NCI-H1105 (cell line): ENCODE data around the gene SFMBT1.

Experiments
- DNase-seq: peaks from one replicate; lab custom pipeline; 2025; lab: John Stamatoyannopoulos, UW

Gene SFMBT1

GRCh38 chr3:53045518-53046170, at the start of gene SFMBT1:
SFMBT1 (minus strand) TSS chr3:53046073; CDS start chr3:52969128, 76,945 bp downstream.
- peak; percentile 51 for DNase-seq

GRCh38 chr3:53092942-53093341, 47.1 kb upstream of the SFMBT1 start:
- DNase-seq: no peak

GRCh38 chr3:53092216-53092615, 46.3 kb upstream of the SFMBT1 start:
- no peak for DNase-seq

- no peak for DNase-seq
These were observed 45.1 kb upstream of the SFMBT1 start for GRCh38 chr3:53091011-53091410.

DNA sequence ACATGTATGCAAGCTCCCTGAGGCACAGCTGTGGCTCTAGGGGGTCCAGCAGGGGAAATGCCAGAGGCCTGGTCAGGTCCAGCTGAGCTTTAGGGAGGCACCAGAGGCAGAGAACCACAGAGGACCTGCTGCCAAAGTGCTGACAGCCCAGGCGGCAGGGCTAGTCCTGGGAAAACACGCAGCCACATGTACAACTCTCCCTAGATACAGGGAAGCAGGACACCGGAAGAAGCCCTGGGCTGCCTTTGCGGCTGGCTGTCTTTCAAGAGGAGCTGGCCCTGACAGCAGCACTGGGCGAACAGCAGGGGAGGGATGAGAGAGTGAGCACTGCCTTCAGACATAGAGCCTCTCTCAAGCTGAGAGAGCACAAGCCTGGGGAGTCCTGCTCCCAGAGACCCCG, 43.6 kb upstream of the SFMBT1 start:
- DNase-seq: no peak

DNA sequence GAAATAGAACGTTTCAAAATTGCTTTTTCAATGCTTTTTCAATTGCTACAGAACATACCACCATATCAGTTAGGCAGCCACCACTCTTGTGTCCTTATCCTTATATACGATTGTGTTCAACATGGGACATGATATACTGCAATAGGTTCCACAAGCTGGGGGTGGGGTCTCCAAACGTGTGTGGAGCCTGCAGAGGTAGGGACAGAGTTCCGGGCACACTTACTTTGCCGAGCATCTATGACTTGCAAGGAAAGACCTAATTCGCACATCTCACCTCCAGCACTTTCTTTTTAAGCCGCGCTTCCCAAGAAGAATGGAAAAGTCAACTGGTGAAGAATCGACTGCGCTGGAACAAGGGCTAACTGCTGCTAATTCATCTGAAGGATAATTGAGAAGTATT, 39.6 kb upstream of the SFMBT1 start:
- no peak for DNase-seq

DNA sequence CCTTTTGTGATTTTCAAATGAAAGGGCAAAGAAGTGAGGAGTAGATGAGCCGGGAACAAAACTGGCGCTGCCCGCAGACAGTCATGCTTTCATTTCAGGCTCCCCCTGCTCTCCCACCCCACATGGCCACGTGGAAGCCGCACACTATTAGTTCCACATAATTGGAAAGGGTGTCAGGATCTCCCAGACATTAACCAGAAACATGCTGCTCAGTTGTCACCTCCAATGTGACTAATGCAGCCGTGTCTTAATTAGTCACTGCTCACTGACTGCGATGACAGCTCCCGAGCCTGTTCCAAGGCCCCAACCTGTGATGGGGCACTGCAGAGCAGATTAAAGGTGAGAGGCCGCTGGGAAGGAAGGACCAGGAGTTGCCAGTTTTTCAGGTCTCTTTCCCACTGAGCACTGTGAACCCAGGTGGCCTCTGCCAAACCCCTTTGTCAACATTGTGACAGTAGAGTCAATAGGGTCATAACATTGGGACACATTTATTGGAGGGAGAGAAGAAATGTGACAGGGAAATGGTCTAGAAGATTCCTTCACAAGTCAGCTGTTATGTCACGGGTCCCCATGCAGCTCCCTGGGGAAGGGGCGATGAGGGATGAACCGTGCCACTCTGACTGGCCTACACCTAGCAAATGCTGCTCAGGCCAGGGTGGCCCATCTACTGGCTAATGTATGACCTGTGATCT, 38.6 kb upstream of the SFMBT1 start:
- DNase-seq: no peak

- no peak for DNase-seq
These were observed 38.1 kb upstream of the SFMBT1 start for GRCh38 chr3:53083949-53084309.

DNA sequence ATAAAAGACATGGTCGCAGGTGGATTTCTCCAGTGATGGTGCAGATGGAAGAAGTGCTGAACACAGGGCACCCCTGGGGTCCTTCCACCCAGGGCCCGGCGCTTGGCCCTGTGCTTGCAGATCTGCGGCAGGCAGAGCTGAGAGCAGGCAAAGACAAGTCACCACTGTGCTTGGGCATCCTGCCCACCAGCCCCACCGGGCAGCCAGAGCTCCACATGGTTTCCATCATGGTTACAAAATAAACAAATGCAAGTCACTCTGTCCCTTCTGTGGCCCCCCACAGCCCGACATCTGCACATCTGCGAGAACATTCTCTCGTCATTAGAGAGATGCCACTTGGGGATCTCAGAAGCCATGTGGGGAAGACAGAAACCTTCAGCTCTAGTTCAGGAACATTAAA, 37.6 kb upstream of the SFMBT1 start:
- DNase-seq: no peak

GRCh38 chr3:53082736-53083135, 36.9 kb upstream of the SFMBT1 start:
- no peak for DNase-seq

- no peak for DNase-seq
These were observed 35.4 kb upstream of the SFMBT1 start for GRCh38 chr3:53081318-53081717.

DNA sequence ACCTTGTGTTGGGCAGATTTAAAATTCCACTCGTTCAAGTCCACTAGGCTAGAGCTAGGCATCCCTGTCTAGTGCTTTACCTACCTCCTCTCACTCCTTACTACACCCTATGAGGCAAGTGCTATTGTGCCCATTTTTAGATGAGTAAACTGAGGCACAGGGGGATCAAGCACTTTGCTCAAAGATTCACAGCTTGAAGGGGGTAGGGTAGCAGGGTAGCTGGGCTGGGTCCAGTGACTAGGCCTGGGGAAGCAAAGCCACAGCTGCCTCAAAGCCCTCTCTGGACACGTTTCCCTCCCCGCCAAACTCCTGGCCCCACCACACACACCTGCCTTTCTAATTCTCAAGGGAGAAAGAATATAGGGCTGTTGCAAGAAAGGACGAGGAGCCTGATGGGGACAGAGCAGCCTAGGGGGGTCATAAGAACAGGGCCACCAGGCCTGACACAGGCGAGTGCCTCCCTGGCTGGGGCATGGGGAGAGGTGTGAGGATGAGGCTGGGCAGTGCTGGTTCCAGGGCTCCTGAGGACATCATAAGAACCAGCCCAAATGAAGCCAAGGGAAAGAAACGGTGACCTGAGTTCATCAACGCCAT, 34.8 kb upstream of the SFMBT1 start:
- DNase-seq: no peak

- no peak for DNase-seq
These were observed 34.1 kb upstream of the SFMBT1 start for GRCh38 chr3:53079791-53080555.

DNA sequence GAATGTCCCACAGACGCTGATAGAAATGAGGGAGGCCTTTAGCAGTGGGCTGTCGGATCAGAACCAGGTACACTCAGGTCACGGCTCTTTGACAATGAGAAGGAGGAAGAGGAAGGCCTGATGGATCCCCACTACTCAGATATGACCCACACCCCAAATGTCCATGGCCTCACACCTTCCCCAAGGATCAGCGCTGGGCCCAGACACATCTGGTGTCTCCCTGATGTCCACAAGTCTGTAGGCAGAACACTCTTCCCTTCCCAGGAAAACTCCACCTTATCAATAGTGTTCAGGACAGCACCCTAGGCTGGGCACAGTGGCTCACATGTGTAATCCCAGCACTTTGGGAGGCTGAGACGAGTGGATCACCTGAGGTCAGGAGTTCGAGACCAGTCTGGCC, 33.3 kb upstream of the SFMBT1 start:
- DNase-seq: no peak

DNA sequence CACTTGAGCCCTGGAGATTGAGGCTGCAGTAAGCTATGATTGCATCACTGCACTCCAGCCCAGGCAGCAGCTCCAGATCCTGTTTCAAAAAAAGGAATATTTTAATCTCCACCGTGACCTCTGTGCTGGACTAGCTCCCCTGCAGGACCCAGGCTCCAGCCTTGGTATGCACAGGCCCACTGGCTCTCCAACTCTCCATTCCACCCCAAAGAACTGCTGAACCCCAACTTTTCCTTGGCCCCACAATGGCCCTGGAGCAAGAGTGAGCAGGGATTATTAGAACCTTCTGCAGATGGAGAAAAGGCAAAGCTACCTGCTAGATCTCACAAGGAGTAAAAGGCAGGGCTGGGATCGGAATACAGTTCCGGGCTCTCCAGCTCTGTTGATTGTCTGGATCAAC, 32.8 kb upstream of the SFMBT1 start:
- DNase-seq: no peak

DNA sequence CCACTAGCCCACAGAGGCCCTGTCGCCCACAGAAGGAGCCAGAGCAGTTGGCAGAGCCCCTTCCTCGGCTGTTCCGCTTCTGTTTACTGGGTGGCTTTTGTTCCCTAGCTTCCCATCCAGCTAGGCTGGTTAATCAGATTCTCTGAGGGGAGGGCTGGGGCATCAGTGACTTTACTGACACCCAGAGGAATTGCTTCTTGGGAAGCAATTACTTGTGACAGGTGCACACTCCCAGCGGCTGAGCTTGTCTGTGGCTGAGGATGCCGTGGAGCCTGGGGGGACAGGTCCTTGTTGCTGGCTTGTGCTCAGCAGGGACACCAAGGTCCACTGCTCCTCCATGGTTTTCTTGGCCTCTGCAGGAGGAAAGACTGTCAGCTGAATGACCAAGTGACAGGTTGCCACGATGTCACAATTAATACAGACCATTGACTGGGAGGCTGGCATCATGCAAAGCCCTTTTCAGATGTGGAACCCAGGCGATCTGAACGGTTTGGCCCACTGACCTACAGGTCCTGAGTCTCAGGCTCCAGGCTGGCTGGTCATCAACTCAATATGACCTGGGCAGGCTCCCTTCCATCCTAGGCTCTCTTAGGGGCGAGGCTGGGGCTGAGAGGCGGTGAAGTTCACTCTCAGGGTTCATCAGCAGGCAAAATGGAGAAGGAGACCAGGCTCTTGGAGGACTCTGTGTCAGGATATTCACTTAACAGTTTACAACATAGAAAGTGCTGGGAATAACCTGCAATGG, 31.8 kb upstream of the SFMBT1 start:
- no peak for DNase-seq

DNA sequence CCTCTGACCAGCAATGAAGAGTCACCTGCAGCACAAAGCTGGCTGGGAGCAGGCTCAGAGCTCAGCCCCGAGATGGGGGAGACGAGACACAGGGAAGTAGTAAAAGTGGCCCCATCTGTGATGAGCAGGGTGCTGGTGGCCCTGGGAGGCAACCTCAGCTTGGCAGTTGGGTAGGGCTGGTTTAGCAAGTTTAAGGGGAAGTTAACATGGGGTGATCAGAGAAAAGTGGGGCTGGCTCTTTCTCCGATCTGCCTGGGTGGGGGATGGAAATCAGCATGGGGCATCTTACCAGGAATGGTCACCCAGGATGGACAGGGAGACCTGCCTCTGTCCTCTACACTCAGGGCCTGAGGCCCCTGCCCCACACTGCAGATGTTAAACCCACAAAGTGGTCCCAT, 29.9 kb upstream of the SFMBT1 start:
- no peak for DNase-seq

- DNase-seq: no peak
These were observed 29.2 kb upstream of the SFMBT1 start for GRCh38 chr3:53074761-53075742.

DNA sequence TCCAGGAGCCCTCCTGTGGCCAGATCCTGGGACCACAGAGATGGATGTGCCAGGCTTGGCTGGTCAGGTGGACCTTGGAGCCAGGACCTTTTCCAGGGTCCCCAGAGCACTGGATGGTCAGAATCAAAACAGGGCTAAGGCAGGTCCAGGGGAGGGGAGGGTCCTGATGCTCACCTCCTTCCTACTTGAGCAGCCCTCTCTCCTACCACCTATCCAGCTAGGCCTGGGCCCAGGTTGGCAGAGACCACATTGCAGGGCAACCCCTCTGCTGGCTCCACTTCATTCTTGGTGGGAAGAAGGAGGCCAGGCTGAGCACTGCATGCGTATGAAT, 28.5 kb upstream of the SFMBT1 start:
- no peak for DNase-seq

DNA sequence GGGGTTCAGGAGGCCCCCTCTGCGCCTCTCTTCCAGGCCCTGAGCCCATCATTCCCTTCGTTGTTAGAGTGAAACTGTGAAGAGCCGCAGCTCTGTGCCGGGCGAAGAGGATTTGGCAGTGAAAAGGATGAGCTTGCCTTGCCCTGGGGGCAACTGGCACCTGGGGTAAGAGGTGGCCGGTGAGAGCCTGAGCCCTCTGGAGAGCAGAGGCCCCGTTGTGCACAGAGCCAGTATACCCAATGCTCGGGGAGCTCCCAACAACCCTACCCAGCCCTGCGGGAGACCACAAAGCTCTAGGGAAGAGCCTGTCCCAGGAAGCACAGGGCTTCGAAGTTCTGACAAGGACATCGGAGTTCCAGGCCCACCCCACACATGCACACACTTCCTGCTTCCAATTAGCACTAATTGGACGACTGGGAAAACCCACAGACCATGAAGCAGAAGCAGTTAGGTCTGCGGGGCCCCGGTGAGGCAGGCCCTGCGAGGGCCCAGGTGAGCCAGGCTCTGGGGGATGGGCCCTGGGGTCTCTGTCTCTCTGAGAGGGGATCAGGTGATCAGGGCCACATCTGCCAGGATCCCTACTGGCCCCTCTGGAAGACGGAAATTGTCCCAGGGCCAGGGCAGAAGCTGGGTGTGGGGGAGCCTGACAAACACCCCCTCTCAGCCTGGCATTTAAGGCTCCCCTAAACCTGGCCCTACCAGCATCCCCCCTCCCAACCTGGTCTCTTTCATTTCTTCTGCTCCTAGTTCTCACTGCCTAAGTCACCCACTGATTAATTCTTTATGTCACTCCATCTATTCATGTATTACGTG, 27.9 kb upstream of the SFMBT1 start:
- DNase-seq: no peak
